D341Med (cell line): ENCODE measurements around the gene SPACA6.
"Not testable (repeated sequence)": the region's sequence is repeated elsewhere in the genome, so short reads cannot be mapped to it uniquely, and the experiment has no call there.

Experiments used
- DNase-seq: peaks from one replicate; pipeline ENCODE4 v3.0.0; 2012; ENCODE audit warnings: low spot score

The SPACA6 gene

GRCh38 chr19:51737924-51738323, 44.8 kb downstream of the SPACA6 start:
- DNase-seq: no peak

- not testable (repeated sequence) for DNase-seq
Observed at GRCh38 chr19:51738523-51738922, 45.4 kb downstream of the SPACA6 start.

- DNase-seq: no peak
Observed at GRCh38 chr19:51739466-51740213, 46.5 kb downstream of the SPACA6 start.

- DNase-seq: no peak
Observed at GRCh38 chr19:51740356-51740755, 47.2 kb downstream of the SPACA6 start.

GRCh38 chr19:51742789-51743188, 49.7 kb downstream of the SPACA6 start:
- no peak for DNase-seq

- DNase-seq: no peak
Observed at GRCh38 chr19:51743405-51743804, 50.3 kb downstream of the SPACA6 start.

- DNase-seq: no peak
Observed at GRCh38 chr19:51746731-51747130, 53.6 kb downstream of the SPACA6 start.

- DNase-seq: no peak
Observed at GRCh38 chr19:51749979-51750378, 56.8 kb downstream of the SPACA6 start.

GRCh38 chr19:51750400-51751094, 57.4 kb downstream of the SPACA6 start:
- no peak for DNase-seq

GRCh38 chr19:51751655-51752054, 58.5 kb downstream of the SPACA6 start, which contains the start of gene FPR1:
Gene FPR1 (minus strand): TSS chr19:51751878. CDS start chr19:51746994, 4,884 bp downstream.
- DNase-seq: no peak

- DNase-seq: no peak
Observed at GRCh38 chr19:51754109-51754508, 61.0 kb downstream of the SPACA6 start.

GRCh38 chr19:51754770-51755169, 61.6 kb downstream of the SPACA6 start:
- DNase-seq: no peak
